NCI-H510A treated with DMSO at 0.1 percent for 48 hours (cell line): ENCODE measurements around the gene NBEA.

Experiments used
- DNase-seq: peaks from one replicate; lab custom pipeline; 2025; lab: John Stamatoyannopoulos, UW

Gene NBEA

DNA sequence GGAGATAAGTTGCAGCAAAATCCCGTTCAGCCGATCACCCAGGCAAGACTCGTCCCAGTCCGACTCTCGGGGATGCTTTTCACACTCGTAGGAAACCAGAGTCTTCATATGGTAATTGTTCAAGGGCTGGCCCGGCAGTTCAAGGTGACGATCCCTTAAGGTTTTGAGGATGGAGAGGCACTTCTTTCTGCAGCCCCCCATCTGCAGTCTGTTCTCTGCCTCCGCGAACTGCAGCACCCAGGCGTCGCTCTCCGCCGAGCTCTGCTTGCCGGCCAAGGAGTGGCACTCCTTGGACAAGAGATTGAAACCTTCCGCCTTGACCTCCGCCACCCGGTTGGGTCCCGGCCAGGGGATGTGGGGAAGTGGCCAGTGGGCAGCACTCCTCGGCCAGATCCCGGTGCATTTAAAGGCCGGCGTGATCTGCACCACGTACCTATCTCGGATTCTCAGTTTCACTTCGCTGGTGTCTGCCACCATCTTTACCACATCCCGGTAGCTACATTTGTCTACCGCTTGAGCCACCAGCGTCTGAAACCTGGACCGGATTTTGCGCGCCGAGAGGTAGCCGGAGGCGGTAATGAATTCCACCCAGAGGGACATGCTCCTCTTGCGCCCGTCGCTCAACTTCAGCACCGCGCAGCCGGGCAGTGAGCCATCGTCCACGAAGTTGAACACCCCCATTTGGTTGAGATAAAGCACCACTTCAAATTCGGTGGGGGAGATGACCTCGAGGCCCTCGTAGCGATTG, 533.3 kb downstream of the NBEA start:
- no peak for DNase-seq

DNA sequence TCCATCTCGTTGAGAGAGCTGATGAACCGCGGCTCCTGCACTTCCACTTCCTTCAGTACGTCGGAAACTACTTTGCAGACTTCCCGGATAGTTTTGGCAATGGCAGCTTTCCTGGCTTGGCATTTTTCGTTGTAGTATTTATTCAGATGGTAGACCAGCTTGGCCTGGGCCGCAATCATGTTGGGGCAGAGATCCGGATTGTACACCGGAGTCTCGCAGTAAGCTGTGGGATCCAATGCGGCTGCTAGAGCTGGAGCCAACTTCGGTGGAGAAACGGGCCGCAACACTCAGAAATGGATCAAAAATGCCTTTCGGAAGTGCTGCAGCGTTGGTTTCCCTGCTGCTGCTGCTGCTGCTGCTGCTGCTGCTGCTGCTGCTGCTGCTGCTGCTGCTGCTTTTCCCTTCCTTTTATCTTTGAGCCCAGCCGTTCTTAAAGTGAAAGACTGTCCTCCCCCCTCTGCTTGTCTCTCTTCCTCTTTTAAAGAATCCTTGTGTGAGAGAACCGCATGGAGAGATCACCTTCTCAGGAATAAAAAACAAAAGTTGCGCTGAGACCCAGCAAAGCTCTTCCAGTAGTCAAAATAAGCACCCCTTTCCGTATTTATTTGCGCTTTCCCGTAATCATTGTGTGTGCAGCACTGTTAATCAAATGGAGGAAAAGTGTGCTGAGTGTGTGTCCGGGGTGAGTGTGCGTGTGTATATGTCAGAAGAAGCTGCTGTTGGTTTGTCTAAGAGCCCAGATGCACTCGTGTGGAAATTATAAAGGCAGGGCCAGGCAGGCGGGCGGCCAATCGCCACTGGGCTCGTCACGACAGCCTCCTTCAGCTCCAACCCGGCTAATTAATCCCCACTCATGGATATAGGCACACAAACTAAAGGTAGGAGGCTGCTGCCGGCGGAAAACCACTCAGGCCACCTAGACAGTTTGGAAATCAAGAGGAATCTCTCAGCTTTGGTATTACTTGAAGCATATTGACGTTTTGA, 534.2 kb downstream of the NBEA start, which contains the start of gene MAB21L1:
TSS of gene MAB21L1 (minus strand) at position 730 of the 984 bp plus-strand sequence. CDS start at position 179, 551 bp downstream.
- peak; percentile 54 for DNase-seq

DNA sequence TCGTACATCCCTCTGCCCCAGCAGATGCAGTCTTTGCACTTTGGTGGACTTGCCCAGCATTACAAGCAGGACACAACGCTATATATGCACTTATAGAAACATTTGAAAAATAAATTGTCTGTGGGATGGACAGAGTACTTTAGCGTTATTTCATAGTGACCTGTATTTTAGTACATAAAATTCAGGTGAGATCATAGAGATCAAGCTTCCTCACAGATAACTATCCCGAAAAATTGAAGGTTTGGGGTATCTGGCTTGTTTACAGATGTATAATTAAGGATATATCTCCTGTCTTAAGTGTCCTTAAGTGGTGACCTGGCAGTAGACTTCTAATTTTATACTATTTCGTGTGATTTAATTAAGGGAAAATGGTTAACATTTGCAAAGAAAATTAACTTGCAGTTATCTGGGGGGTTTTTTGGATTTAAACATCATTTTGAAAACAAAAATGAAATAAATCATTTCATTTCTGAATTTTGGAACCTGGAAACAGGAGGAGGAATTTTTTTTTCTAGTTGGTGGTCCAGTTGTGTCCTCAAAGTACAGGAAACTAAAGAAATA, 535.4 kb downstream of the NBEA start:
- DNase-seq, result no peak

DNA sequence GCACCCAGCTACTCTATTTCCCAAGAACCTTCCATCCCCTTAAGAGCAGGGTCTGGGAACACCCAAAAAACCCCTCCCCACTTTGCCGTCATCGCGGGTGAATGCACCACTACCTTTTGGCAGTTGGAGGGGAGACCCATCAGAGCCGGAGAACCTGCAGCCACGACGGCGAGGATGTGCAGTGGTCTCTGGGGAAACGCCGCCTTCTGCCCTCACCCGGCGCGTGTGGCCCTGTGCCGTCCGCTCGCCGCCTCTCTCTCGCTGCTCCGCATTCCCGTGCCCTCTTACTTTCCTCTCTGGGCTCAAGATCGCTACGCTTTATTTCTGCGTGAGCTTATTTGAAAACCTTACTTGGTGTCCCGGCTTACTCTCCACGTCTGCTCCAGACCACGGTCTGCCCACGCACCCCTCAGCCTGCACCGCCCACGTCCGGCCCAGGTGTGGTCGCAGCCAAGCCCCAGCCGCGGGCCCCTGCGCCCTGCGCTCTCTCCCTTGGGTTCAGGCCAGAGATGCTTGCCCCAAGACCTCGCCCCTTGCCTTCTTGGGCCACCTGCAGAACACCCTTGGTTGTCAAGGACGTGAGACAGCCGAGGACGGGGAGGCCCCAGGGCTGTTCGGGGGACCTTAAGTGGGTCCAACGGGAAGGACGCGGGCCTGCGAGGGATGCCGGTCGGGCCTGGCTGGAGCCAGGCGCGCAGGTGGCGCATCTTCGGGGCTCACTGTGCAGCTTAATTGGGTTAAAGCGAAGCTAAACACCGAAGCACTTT, 536.4 kb downstream of the NBEA start:
- no peak for DNase-seq

DNA sequence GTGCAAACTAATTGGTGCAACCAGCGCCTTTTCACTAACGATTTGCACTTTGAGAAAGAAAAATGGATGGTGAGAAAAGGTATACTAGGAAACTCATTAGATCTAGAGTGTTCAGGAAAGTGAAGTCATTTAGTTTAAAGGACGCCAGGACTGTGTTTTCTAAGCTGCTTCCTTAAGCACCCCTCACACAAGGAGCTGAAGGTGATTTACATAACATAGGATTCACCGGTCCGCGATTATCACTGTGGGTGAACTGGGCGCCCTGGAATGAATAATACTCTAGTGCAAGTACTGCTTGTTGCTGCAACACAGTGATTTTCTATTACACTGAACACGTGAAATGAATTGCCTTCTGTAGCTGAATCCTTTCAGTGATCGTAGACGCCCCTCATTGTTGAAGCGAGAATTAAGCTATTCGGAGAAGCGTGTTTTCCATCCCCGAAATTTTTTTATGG, 537.0 kb downstream of the NBEA start:
- DNase-seq, result no peak

DNA sequence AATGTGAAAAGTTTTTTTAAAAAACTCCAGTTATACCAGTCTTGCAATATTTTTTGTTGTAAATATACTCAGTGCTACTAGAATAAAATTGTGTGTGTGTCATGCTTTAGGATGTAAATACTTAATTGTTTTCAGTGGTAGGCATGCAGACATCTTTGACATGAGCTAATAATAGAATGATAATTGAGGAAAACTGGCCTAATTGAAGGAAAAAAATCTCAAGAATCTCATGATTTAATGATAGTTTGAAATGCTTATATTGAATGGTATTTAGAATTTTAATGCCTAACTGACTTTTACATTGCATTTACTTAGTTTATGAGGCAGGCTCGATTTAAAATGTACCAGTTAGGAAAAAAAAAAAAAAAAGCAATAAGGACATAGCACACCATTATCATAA, 537.6 kb downstream of the NBEA start:
- DNase-seq, result no peak

DNA sequence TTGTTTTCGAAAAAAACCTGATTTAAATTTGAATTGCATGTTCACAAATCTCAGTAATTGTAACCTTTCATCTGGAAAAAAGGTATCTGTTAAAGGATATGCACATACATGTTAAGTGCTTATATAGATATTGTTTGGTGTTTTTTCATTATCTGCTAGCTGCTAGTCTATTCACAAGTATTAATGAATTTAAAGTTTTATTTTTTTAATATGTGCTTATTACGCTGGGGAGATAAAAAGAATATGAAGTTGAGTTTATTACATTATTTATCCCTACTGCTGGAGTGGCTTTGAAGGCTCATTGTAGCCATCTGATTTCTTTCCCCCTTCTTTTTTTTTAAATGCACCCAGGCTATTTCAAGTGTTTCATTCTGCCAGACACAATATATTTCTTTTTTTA, 538.3 kb downstream of the NBEA start:
- DNase-seq, result no peak

DNA sequence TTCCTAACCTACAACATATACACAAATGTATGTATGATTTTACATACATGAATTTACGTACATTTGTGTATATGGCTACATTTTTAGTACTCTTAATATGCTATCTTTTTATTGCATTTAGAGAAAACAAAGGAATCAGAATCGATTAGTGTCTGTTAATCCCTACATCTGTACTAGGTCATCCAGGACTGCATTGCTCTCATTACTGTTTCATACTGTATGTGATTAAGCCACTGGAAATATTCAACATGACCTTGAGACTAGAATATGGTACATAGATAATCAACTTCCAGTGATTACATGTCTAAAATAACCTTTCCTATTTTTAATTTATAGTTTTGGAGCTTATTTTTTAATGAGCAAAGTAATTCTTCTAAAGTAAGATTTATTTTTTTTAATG, 539.7 kb downstream of the NBEA start:
- no peak for DNase-seq

DNA sequence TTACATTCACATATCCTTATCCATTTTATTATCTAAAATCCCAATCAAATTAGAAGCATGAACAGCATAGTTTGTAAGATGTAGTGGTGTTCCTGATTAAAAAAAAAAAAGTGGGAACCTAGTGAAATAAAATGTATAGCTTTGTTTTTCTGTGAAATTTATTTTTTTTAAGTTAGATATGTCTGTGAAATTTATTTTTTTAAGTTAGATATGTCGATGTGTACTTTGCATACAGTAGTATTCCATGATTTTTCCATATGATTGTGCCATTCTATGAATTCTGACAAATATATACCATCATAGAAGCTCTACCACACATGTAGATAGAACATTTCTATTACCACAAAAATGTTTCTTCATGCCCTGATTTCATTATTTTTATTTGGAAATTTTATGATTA, 540.5 kb downstream of the NBEA start:
- no peak for DNase-seq

DNA sequence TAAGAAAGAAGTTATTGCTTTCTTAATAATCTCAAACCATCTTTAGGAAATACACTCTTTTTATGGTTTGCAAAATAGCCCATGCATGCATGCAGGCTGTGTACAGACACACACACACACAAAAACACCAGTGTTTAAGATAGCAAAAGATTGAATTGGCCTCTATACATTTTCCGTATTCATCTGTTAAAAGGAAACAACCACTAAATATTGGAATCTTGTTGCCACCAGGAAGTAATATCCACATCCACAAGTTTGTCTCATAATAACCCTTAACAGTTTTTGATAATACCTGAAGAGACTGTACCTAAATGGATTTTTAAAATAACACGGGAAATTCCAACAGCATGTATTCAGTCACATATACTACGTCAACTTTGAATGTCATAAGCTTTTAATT, 541.7 kb downstream of the NBEA start:
- no peak for DNase-seq

DNA sequence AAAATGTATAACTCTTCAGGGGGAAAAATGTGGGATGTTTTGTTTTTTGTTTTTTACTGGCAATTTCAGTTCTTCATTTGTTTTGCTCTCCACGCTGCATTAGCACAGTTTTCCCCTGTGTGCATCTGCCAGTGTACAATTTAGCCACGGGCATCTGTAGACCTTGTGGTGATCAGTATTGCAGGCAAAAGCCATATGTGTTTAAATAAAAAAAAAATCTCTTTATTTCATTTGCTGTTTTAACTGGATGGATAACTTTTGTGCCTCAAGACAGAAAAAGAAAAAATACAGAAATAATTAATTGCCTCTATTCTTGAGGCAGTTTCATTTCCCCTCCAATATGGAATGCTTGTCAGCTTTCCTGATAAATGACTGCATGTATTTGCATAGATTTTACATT, 542.3 kb downstream of the NBEA start:
- DNase-seq, result no peak

DNA sequence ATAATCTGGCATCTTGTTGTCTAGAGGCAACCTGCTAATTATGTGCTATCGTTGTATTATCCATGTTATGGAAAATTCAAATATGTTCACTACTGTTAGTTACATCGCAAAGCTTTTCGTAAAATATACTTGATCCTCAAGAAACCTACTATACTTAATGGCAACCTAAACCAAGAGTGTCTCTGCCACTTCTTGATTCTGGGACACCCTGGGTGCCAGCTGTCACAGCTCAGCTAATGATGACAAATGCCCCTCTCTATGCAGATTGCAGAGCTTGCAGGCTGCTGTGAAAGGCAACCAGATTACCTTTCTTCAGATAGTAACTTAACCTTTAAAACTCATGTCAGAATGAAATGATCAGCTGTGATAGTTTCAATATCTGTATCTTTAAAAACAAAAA, 543.4 kb downstream of the NBEA start:
- peak; percentile 18 for DNase-seq

DNA sequence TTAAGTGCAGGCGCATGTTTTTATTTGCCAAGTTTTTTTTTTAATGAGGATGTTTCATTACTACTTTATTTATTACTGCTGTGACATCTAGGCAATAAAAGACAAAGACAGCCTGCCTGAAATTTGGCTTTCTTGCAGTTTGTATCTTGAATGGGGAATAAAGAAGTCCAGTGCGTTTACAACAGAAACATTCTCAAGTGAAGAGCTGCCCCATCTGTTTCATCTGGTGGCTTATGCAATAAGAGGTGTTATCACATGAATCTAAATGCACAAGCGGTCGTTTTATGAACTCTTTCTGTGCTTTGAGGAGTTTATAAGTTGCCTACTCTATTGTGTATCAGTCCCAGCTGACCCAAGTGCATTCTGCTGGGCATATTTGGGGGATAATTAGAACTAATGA, 547.0 kb downstream of the NBEA start:
- DNase-seq, result no peak

DNA sequence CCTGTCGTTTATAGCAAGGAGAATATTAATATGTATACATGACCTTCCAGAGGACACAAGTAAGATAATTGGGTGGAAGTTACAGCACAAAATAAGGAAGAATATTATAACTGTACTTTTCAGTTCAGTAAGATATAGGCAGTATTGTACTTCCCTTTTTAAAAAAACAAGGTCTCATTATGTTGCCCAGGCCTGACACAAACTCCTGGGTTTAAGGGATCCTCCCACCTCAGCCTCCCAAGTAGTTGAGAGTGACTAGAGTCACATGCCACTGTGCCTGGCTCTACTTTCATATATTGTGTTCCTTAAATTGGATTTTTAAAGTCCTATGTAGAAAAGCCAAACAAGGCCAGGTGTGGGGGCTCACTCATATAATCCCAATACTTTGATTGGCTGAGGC, 553.9 kb downstream of the NBEA start:
- no peak for DNase-seq

DNA sequence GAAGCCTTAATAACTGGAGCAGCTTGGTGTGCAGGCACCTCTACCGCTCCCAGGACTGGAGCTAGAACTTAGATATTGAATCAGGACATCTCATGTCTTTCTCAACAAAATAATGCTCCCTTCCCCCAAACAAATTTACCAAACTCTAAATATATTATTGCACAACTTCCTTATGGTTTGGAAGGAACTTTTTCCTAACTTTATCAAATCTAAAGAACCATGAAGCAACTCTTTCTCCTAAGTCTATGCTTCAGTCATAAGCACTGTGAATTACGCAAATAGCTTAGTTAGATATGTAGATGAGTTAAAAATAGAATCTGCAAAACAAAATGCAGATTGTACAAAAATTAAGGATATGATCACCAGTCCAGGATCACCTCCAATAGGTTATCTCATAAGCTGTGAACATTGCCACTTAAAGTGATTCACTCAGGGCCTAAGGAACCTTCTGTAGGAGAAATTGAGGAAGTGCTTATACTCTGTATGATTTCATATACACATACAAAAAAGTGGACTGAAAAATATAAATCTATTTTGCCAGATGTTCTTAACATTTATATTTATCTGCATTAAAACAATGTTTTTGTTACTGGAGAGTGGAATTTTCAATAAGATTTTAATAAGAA, 554.8 kb downstream of the NBEA start:
- no peak for DNase-seq

DNA sequence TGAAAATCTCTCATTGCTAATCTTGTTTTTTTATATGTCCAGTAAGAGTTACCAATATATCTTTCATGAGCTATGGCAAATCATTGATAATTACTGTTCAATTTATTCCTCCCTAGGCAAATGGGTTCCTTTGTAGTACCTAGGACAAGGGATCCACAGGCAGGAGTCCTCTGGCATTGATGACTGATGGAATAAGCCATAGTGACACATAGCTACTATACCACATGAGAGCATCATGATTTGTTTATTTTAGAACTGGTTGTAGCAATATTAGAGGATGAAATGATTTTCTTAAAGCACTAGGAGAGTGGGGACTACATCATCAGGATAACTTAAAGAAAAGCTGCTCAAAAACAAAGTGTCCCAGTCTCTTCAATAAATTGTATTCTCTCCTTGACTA, 556.2 kb downstream of the NBEA start:
- DNase-seq, result no peak

DNA sequence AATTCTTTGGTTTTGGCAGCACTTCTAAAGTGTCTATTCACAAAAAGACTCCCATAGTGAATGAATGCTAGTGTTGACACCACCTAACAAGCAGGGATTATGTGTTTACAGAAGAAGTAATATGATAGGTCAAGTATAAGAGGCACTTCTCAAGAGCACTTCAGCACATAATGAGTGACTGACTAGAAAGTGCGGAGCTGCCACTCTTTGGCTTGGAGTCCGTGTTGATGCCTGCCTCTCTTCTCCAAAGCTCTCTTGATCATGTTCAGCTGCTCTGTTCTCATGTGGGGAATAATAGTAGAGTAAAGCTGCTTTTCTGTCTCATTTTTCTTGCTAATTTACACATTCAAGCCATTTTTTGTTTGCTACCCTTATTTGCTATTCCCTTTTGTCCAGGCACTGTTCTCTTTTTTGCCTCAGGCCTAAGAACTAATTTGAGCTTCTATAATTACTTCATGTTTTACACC, 557.2 kb downstream of the NBEA start:
- peak; percentile 92 for DNase-seq

DNA sequence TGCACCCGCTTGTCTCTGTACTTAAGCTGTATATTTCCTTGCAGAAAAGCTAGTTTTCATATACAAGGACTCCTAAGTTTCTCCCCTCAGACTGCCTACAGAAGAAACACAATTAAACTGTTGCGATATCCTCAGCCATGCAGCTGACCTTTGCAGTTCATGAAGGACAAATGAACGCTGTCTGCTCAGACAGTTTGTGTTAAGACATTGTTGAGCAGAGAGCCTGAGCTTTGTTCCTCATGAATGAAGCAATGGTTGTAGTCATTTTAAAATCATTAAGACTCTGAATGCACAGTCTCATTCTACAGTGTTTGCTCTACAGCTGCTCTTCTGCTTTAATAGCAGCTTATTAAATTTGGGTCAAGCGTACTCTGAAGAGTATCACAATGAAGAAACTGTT, 557.6 kb downstream of the NBEA start:
- DNase-seq, result peak; percentile 34

DNA sequence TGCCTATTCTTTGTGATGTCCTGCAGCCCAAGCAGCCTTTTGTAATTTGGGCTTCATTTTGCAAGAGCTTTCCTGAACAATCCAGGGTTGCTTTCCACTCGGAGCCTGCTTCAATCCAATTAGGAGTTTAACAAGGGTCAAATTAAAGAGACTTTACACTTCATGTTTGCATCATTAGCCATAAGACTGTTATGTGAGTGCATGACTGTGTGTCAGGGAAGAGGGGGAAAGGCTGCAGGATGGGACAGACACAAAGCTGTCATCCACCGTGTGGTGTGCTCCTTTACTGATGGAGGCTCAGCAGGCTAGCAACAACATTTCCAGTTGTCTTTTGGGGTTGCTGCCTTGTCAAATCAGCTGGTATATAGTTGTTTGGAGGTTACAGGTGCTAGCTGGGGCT, 558.1 kb downstream of the NBEA start:
- no peak for DNase-seq

DNA sequence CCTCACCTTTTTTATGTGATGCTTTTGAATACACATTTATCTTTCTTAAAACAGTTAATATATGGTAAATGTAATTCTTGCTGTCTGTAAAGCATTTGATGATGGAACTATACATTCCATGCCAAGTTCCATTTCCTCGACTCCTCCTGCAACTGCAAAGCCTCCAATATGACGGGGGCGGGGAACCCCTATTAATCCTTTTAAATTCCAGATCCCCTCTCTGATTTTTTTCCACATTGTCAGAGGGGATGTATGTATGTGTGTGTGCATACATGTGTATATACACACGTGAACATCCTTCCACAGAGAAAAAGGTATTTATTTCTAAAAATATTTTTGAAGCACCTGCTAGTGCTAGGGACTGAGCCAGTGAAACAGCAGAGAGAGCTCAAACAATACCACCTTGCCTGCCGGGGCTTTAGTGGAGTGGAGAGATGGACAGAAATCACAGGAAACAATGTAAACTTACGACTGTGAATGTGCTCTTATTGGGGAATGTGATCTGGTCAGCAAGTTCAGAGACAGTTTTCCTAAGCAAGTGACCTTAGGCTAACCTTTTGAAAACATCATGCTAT, 559.7 kb downstream of the NBEA start:
- no peak for DNase-seq

DNA sequence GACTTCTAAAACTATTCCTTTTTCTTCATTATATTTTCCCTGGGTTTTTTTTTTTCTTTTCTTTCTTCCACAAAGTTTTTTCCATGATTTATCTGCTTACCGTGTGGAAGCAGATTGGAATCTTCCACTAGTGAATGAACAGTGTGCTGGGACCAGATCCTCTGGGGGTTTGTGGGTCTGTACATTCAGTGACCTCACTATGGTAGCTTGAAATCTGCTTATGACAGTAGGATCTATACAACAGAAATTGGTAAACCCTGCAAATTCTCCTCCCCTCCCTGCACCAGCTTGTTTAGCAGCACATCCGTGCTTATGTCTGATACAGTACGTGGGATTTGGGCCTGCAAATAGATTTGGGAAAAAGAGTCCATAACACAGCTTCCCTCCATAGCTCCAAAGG, 560.4 kb downstream of the NBEA start:
- no peak for DNase-seq
